BE2C (cell line): ENCODE measurements around the gene RSRP1.
A peak's percentile ranks its signal among the peaks of the same experiment; 100 is the strongest.

ENCODE experiments used
- DNase-seq: peaks from one replicate; pipeline ENCODE4 v3.0.0-alpha.2; 2020
- H3K27me3 ChIP-seq: fragments of 250-450 bp; sonication (Bioruptor Pico); 2 replicates; pipeline ENCODE4 v1.5.1; 2020; ENCODE audit warnings: mild to moderate bottlenecking
- H3K36me3 ChIP-seq: fragments of 250-450 bp; sonication (Bioruptor Pico); 2 replicates; pipeline ENCODE4 v1.5.1; 2020; ENCODE audit warnings: mild to moderate bottlenecking
- H3K4me1 ChIP-seq: fragments of 250-450 bp; sonication (Bioruptor Pico); 2 replicates; pipeline ENCODE4 v1.5.1; 2020
- H3K4me3 ChIP-seq: 2 replicates; pipeline ENCODE4 v1.5.1; 2011; ENCODE audit warnings: low read depth, low read length
- H3K9me3 ChIP-seq: fragments of 250-450 bp; sonication (Bioruptor Pico); 2 replicates; pipeline ENCODE4 v1.5.1; 2020
- TF ChIP-seq, protein P1 (sequence below): IDR thresholded peaks from 2 replicates; pipeline ENCODE4 v1.5.1; 2012; ENCODE audit warnings: mild to moderate bottlenecking, low read depth, low read length

RSRP1 gene

DNA sequence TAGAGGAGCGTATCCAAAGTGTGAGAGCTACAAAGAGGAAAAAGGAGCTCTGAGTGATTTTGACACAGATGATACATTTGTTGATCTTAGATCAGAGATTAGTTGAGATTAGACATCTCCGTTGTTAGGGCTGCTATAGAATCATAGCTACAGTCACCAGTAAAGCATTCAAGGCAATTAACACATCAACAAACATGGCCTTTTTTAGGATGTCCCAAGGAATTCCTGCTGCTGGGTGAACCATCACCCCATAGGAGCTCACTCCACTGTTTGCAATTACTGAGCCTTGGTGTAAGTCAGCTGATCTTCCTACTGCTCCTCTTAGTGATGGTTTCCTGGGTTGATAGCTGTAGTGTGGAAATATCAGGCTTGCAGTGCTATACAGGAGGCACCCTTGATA is 6.7 kb upstream of the RSRP1 start:
- no peak for DNase-seq
- no peaks in the 10 kb centered on the region for H3K4me1 ChIP-seq
- TF ChIP-seq, protein P1, sequence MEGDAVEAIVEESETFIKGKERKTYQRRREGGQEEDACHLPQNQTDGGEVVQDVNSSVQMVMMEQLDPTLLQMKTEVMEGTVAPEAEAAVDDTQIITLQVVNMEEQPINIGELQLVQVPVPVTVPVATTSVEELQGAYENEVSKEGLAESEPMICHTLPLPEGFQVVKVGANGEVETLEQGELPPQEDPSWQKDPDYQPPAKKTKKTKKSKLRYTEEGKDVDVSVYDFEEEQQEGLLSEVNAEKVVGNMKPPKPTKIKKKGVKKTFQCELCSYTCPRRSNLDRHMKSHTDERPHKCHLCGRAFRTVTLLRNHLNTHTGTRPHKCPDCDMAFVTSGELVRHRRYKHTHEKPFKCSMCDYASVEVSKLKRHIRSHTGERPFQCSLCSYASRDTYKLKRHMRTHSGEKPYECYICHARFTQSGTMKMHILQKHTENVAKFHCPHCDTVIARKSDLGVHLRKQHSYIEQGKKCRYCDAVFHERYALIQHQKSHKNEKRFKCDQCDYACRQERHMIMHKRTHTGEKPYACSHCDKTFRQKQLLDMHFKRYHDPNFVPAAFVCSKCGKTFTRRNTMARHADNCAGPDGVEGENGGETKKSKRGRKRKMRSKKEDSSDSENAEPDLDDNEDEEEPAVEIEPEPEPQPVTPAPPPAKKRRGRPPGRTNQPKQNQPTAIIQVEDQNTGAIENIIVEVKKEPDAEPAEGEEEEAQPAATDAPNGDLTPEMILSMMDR, result no peak
- no peak overlapping the region for H3K4me3 ChIP-seq
- H3K9me3 ChIP-seq, result no peaks in the 10 kb centered on the region
- H3K36me3 ChIP-seq, result no peaks in the 10 kb centered on the region
- H3K27me3 ChIP-seq, result no peaks in the 10 kb centered on the region

DNA sequence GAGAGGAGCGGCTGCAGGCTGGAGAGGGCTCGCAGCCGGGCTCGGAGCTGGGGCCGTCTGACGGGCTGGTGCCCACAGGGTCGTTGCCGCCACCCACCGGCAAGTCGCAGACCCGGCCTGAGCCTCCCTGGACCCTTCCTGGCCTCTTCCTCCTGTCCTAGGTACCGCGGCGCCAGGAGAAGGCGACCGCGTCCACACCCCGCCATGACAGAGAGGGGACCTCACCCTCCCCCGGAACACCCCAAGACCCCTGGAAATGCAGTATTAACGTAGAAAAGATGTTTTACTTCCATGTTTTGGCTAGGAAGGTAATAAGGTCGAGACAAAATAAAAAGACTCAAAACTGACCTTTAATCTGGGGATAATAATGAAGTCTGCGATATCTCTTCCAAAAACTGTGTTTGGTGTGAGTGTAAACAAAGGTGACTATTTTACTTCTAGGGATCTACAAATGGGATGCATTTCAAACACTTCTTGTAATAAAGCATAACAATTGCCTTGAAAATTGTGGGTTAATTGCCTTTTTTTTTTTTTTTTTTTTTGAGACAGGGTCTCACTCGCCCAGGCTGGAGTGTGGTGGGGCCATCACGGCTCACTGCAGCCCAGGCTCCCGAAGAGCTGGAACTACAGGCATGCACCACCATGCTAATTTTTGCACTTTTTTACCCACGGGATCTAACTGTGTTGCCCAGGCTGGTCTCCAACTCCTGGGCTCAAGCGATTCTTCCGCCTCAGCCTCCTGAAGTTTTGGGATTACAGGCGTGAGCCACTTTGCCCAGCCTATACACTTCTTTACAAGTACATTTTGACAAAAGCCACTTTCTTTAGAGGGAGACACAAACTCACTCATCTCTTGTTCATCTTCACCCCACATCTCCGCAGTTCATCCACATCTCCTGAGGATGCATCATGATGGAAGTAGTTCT is 838 bp upstream of the RSRP1 start:
- Histone ChIP-seq H3K9me3 (no peaks in the 10 kb centered on the region), H3K27me3 (no peaks in the 10 kb centered on the region), H3K4me3 (peak overlapping the region; percentile 91), H3K4me1 (no peaks in the 10 kb centered on the region), H3K36me3 (peaks cover 14% of the 10 kb centered on the region)
- TF ChIP-seq, protein P1, result peak; percentile 24; the same call in 1 of the 2 replicates
- DNase-seq, result no peak

DNA sequence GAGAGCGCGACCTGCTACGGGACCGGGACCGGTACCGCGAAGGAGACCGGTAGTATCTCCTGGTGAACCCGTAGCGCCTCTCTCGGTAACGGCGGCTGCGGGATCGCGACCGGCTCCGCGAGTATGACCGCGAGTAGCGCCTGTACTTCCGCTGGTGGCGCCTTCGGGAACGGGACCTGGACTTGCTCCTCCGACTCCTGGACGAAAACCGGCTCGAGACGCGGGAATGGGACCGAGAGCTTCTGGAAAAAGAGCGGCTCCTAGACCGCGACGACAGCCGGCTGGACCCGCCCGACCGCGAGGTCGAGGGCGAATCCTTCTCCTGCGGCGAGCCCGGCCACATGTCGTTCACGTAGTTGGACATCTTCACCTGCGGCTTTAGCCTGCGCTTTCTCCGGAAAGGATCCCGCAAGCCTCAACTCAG is 642 bp downstream of the RSRP1 start:
- Histone ChIP-seq H3K36me3 (peaks cover 23% of the 10 kb centered on the region), H3K4me3 (peak overlapping the region; percentile 91), H3K4me1 (no peaks in the 10 kb centered on the region), H3K27me3 (no peaks in the 10 kb centered on the region), H3K9me3 (no peaks in the 10 kb centered on the region)
- DNase-seq, result peak; percentile 22
- TF ChIP-seq, protein P1, result no peak

DNA sequence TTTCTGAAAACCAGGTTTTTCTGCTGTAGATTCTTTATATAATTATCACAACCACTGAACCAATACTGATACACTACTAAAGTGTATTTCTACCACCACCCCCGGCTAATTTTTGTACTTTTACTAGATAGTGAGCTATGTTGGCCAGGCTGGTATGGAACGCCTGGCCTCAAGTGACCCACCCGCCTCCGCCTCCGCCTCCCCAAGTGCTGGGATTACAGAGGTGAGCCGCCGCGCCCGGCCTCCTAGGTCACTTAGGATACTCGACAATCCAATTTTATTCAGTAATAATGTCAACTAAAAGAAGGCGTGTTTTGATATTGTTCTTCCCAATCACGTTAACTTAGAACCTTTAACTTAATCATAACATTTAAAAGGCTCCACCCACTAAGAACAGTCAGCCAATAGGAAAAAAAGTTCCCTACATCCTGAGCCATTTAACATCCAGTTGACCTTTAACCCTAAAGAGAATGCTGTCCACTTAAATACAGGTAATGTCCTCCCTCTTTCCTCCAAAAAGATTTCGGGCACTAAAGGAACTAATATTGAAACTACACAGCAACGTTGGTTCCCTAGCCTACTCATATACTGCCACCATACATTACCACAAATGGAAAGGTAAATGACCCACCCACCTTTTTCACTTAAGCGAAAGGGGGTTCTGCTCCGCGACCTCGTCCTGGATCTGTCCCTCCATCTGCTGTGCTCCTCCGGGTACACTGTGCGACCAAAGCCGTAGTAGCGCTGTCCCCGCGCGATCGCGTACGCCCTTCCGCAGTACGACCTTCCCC is 1.2 kb downstream of the RSRP1 start:
- Histone ChIP-seq H3K36me3 (peaks cover 23% of the 10 kb centered on the region), H3K4me3 (peak overlapping the region; percentile 91), H3K4me1 (no peaks in the 10 kb centered on the region), H3K27me3 (no peaks in the 10 kb centered on the region), H3K9me3 (no peaks in the 10 kb centered on the region)
- DNase-seq, result no peak
- TF ChIP-seq, protein P1, result no peak

DNA sequence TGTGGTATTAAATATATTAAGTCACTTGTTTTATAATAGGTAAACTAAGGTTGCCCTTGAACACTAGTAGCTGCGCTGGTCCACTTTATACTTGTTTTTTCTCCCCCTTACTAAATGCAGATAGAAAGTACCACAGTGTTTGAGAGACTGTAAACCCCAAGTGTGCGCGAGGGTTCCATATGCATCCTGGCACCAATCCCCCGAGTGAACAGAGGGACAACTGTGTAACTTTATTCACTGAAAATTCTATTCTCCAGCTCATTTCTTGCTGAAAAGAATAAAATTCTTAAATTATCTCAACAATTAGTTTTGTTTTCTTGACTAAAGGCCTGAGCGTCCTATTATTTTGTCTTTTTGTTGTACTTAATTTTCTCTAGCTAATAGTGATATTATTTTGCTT is 1.9 kb downstream of the RSRP1 start:
- no peaks in the 10 kb centered on the region for H3K27me3 ChIP-seq
- peak overlapping the region; percentile 91 for H3K4me3 ChIP-seq
- no peak for DNase-seq
- H3K9me3 ChIP-seq, result no peaks in the 10 kb centered on the region
- no peaks in the 10 kb centered on the region for H3K4me1 ChIP-seq
- TF ChIP-seq, protein P1, result no peak
- H3K36me3 ChIP-seq, result peaks cover 23% of the 10 kb centered on the region
